ENCODE results near the gene JPH2. TPM values are rescaled to one million over a fixed set of nuclear protein-coding genes. Genes with fewer than 3 reads are reported as not detected.

Gene JPH2
- total RNA-seq, 1 donor from 2014 or later: 7.9 TPM

DNA sequence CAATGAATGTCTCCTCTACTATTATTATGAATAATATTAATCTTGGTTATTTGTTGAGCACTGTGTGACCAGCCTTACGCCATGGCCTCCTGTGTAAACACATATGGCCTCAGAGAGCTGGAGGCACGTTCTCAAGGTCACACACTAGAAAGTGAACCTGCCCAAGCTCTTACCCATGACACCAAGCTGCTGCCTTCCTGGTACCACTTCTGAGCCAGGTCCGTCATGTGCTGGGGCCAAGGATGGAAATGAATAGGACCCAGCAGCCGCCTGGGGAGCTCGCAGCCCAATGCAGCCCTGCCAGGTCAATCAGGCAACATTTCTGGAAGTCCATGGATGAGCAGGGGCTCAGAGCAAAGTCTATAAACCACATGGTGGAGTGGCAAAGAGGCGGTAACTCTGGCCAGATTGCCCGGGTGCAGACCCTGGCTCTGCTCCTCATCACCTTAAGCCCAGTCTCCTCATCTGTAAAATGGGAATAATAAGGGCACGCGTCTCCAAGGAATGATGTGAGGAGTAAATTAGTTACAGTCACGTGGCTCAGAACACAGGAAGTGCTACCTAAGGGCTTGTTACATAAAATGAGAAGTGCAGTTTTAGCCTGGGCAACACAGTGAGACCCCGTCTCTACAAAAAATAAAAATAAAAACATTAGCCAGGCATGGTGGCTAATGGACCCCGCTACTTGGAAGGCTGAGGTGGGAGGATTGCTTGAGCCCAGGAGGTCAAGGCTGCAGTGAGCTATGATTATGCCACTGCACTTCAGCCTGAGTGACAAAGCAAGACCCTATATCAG lies 61.5 kb downstream of the JPH2 start:
- H3K4me3 ChIP-seq: no peak overlapping the region
- H3K9me3 ChIP-seq: no peaks in the 10 kb centered on the region
- intact Hi-C loops (cut with DNase I): no loop called here
- H3K27me3 ChIP-seq: no peaks in the 10 kb centered on the region
- TF ChIP-seq, protein P1, sequence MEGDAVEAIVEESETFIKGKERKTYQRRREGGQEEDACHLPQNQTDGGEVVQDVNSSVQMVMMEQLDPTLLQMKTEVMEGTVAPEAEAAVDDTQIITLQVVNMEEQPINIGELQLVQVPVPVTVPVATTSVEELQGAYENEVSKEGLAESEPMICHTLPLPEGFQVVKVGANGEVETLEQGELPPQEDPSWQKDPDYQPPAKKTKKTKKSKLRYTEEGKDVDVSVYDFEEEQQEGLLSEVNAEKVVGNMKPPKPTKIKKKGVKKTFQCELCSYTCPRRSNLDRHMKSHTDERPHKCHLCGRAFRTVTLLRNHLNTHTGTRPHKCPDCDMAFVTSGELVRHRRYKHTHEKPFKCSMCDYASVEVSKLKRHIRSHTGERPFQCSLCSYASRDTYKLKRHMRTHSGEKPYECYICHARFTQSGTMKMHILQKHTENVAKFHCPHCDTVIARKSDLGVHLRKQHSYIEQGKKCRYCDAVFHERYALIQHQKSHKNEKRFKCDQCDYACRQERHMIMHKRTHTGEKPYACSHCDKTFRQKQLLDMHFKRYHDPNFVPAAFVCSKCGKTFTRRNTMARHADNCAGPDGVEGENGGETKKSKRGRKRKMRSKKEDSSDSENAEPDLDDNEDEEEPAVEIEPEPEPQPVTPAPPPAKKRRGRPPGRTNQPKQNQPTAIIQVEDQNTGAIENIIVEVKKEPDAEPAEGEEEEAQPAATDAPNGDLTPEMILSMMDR (IDR thresholded peaks at IDR 0.05): no peak
- no peaks in the 10 kb centered on the region for H3K4me1 ChIP-seq
- H3K36me3 ChIP-seq: no peaks in the 10 kb centered on the region
- no peak overlapping the region for H3K27ac ChIP-seq
- DNase-seq (no peak), ATAC-seq (no peak)

DNA sequence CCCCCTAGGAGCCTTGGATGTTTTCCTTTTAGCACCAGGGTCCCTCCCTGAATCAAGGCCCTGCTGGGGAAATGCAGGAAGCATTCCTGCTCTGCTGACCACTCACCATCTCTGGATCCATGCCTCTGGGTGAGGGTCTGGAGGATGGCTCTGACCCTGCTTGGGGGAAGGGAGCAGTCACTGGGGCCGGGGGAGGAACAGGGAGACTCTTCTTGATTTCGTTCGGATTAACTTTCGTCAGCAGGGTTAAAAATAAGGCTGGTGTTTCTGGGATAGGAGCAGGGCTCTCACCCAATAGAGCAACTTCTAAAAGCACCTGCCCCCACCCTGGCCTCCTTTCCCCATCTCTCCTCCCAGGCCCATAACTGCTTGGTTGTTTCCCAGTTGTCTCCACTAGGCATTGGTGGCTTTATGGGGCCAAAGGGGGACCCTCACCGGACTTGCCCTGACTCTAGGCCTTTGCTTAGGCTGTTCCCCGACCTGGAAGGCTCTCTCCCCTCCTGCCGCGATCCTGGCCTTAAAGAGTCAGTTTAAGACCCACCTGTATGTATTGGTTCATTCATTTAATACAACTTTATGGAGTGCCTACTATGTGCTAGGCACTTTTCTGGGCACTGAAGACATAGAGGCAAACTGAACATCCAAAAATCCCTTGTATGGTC lies 63.0 kb downstream of the JPH2 start:
- intact Hi-C loops (cut with DNase I): no loop called here
- no peak overlapping the region for H3K27ac ChIP-seq
- no peaks in the 10 kb centered on the region for H3K36me3 ChIP-seq
- no peaks in the 10 kb centered on the region for H3K27me3 ChIP-seq
- no peak overlapping the region for H3K4me3 ChIP-seq
- DNase-seq: no peak
- TF ChIP-seq, protein P1 (IDR thresholded peaks at IDR 0.05): no peak
- ATAC-seq: no peak
- no peaks in the 10 kb centered on the region for H3K9me3 ChIP-seq
- H3K4me1 ChIP-seq: no peaks in the 10 kb centered on the region

DNA sequence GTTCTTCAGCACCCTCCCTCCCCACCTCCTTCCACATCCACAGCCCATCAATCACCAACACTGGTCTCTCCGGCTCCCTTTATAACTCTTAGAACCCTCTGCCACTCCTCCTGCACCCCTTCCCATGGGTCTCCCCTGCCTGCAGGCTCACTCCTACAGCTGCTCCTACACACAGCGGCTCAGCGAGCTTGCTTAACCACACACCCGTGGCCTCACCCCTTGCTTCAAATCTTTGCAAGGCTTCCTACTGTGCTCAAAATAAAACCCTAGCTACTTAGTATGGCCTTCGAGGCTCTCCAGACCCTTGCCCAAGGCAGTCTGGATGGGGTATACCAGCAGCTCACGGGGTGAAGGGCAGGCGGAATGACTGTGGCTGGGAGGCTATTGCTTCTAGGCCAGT lies 63.7 kb downstream of the JPH2 start:
- Histone ChIP-seq H3K9me3 (no peaks in the 10 kb centered on the region), H3K36me3 (no peaks in the 10 kb centered on the region), H3K27ac (no peak overlapping the region), H3K27me3 (no peaks in the 10 kb centered on the region), H3K4me3 (no peak overlapping the region), H3K4me1 (no peaks in the 10 kb centered on the region)
- TF ChIP-seq, protein P1 (IDR thresholded peaks at IDR 0.05): no peak
- DNase-seq (no peak), ATAC-seq (no peak)
- intact Hi-C loops (cut with DNase I): no loop called here

DNA sequence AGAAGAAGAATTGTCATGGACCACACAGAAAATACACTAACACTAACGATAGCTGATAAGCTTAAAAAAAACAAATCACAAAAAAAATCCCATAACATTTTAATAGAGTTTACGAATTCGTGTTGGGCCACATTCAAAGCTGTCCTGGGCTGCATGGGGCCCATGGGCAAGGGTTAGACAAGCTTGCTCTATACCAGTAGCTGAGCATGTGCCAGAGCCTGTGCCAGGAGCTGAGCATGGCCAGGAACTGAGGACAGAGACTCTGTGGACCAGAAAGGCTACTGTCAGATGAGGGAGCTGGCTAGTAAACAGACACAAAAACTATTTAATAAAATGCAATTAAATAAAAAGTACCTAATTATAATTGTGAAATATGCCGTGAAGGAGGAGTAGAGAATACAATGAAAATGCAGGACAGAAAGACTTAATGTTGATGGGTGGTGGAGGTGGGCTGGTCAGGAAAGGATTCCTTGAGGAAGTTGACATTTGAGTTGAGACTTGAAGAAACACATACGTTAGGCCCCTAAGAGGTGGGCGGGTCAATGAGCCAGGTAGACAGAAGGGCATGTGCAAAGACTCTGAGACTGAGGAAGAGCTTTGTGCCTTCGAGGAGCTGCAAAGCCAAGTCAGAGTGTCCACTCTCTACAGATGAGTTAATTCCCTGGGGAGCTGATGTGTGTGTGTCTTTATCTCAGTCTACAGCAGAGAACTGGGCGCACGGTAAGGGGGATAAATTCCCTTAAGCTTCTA lies 66.1 kb downstream of the JPH2 start:
- H3K27me3 ChIP-seq: peaks cover 16% of the 10 kb centered on the region
- H3K4me1 ChIP-seq: no peaks in the 10 kb centered on the region
- ATAC-seq (no peak), DNase-seq (no peak)
- no peak overlapping the region for H3K27ac ChIP-seq
- no peak overlapping the region for H3K4me3 ChIP-seq
- intact Hi-C loops (cut with DNase I): no loop called here
- TF ChIP-seq, protein P1 (IDR thresholded peaks at IDR 0.05): no peak
- no peaks in the 10 kb centered on the region for H3K36me3 ChIP-seq
- no peaks in the 10 kb centered on the region for H3K9me3 ChIP-seq

DNA sequence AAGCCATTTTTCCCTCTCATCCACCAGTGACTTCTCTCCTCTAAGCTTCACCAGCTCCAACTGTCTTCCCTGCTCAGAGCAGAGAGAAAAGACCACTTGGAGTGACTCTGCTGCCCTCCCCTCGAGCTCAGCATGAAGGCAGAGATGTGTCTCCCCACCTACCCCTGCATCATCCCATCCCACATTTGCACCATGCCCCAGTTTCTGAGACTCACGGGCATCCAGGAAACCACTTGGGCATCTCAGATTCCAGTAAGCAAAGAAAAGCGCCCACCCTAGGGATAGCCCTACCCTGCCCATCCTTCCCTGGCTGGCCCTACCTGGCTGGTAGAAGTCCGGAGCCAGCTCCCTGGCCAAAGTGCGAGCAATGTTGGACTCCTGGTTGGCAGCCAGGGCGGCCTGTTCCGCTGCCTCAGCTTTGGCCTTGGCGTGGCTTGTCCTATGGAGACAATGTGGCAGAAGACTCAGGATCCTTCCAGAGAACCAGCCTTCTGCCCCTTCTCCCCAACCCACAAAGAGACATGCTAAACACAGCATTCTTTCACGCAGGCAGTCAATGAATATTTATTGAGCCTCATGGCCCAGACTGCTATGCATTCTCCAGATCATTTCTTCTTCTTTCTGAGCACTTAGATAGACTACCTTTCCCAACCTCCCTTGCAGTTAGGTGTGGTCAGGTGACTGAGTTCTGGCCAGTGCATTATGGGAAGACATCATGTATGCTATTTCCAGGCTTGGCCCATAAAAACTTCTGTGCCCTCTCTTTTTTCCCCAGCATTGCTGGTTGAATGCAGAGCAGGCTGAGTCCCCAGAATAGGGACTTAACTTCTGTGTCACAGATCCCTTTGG lies 68.6 kb downstream of the JPH2 start:
- H3K36me3 ChIP-seq: no peaks in the 10 kb centered on the region
- H3K27ac ChIP-seq: no peak overlapping the region
- DNase-seq: no peak
- intact Hi-C loops (cut with DNase I): loop anchor here (5.0 kb wide), 1 partner anchor 74 kb away; no protein-coding TSS in a partner anchor
- no peaks in the 10 kb centered on the region for H3K9me3 ChIP-seq
- H3K4me1 ChIP-seq: no peaks in the 10 kb centered on the region
- H3K4me3 ChIP-seq: no peak overlapping the region
- H3K27me3 ChIP-seq: peaks cover 20% of the 10 kb centered on the region
- TF ChIP-seq, protein P1 (IDR thresholded peaks at IDR 0.05): no peak
- ATAC-seq: no peak
